Measurements from ENCODE around the gene IQSEC1. TPM values are rescaled to one million over a fixed set of nuclear protein-coding genes. Genes with fewer than 3 reads are reported as not detected.

Gene IQSEC1
- total RNA-seq, 4 donors from 2014 or later = 13.7 to 59.4 (median 35.5) TPM

DNA sequence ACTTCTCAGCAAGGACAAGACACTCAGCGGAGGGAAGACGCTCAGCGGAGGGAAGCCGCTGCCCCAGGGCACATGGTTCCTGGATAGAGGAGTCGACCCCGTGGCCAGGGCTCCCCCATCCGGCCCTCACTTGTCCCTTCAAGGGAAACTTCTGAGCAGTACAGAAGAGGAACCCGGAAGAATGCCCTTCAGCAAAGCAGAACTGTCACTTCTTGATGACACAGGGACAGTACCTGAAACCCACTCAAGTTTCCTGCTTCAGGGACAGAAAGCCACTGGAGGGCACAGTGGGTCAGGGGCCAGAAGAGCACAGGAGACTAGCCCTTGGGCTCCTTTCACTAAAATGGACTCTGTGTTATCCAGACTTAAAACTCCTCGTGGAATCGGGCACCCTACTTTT, 134.1 kb downstream of the IQSEC1 start:
- no peaks in the 10 kb centered on the region for H3K9me3 ChIP-seq
- H3K27ac ChIP-seq = peak overlapping the region in 1 of 4 donors; percentile 60
- no peaks in the 10 kb centered on the region for H3K27me3 ChIP-seq
- H3K4me3 ChIP-seq = no peak overlapping the region
- H3K36me3 ChIP-seq = peaks cover 0 to 27% (median 0%) of the 10 kb centered on the region in 3 donors
- no peak for DNase-seq
- no peak for TF ChIP-seq POLR2A (IDR thresholded peaks at IDR 0.05)
- TF ChIP-seq, protein P1, sequence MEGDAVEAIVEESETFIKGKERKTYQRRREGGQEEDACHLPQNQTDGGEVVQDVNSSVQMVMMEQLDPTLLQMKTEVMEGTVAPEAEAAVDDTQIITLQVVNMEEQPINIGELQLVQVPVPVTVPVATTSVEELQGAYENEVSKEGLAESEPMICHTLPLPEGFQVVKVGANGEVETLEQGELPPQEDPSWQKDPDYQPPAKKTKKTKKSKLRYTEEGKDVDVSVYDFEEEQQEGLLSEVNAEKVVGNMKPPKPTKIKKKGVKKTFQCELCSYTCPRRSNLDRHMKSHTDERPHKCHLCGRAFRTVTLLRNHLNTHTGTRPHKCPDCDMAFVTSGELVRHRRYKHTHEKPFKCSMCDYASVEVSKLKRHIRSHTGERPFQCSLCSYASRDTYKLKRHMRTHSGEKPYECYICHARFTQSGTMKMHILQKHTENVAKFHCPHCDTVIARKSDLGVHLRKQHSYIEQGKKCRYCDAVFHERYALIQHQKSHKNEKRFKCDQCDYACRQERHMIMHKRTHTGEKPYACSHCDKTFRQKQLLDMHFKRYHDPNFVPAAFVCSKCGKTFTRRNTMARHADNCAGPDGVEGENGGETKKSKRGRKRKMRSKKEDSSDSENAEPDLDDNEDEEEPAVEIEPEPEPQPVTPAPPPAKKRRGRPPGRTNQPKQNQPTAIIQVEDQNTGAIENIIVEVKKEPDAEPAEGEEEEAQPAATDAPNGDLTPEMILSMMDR (IDR thresholded peaks at IDR 0.05) = no peak
- peaks cover 0 to 31% (median 2%) of the 10 kb centered on the region in 4 donors for H3K4me1 ChIP-seq

DNA sequence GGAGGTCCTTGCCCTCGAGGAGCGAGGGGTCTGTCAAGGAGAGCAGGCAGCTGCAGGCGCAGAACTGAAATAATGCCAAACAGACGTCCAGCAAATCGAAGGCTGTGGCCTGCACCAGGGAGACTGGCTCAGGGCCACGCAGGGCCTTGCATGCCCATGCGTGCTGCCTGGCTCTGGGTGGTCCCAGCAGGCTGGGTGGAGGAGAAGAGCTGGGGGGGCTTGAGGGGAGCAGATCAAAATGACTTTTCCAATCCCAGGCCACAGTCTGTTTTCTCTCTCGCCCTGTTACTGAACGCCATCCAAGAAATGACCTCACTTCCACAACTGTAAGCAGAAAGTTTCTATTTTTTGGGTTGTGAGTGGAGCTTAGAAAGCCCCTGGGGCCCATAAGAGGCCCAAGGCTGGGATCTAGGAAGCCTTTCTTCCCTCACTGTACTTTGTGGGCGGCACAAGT, 134.9 kb downstream of the IQSEC1 start:
- Histone ChIP-seq H3K9me3 (no peaks in the 10 kb centered on the region), H3K4me1 (peaks cover 0 to 38% (median 2%) of the 10 kb centered on the region in 4 donors), H3K36me3 (peaks cover 0 to 27% (median 0%) of the 10 kb centered on the region in 3 donors), H3K4me3 (no peak overlapping the region), H3K27me3 (no peaks in the 10 kb centered on the region), H3K27ac (peak overlapping the region in 2 of 4 donors; percentile 1 to 60)
- DNase-seq = no peak
- no peak for TF ChIP-seq POLR2A (IDR thresholded peaks at IDR 0.05)
- TF ChIP-seq, protein P1 (IDR thresholded peaks at IDR 0.05) = no peak

GRCh38 chr3:12935861-12936830, 137.1 kb downstream of the IQSEC1 start:
- no peak overlapping the region for H3K27ac ChIP-seq
- no peak for DNase-seq
- TF ChIP-seq POLR2A (IDR thresholded peaks at IDR 0.05) = no peak
- TF ChIP-seq, protein P1 (IDR thresholded peaks at IDR 0.05) = no peak
- peaks cover 0 to 24% (median 0%) of the 10 kb centered on the region in 3 donors for H3K36me3 ChIP-seq
- no peaks in the 10 kb centered on the region for H3K9me3 ChIP-seq
- H3K27me3 ChIP-seq = no peaks in the 10 kb centered on the region
- H3K4me3 ChIP-seq = no peak overlapping the region
- peaks cover 0 to 43% (median 2%) of the 10 kb centered on the region in 4 donors for H3K4me1 ChIP-seq

DNA sequence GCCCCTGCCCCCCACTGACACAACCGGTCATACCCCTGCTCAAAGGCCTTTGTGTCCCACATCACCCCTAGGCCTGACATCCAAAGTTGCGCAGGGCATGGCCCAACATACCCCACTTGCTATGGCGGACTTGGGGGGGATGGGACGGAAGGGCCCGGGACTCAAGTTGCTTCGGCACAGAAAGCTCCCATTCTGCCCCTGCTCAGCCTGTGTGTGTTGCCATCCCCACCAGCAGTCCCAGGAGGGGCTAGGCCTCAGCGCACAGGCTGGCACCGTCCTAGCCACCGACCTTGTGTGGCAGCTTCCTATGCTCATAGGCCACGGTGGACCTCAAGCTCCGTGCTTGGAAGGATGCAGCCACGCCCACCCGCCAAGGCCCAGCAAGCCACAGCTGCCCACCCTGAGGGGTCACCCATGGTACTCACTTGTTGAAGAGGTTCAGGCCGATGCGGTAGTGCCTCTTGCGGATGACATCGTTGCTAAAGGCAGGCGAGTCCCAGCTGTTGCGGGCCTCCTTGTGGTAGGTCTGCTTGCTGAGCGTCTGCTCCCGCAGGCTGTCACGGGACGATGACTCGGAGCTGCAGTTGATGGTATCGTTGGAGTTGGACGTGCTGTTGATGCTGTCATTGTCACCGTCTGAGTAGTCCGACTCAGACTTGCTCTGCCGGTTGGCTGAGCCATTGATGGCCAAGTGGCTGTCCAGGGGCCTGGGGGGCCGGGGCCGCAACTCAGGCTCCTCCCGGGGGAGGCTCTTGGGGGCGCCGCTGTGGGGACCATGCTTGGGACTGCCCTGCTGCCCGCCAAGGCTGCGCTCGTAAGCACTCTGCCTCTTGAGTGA, 138.0 kb downstream of the IQSEC1 start:
- Histone ChIP-seq H3K27ac (peak overlapping the region in 2 of 4 donors; percentile 18 to 45), H3K4me3 (no peak overlapping the region), H3K36me3 (peaks cover 0 to 21% (median 0%) of the 10 kb centered on the region in 3 donors), H3K27me3 (no peaks in the 10 kb centered on the region), H3K9me3 (no peaks in the 10 kb centered on the region), H3K4me1 (peaks cover 0 to 43% (median 2%) of the 10 kb centered on the region in 4 donors)
- no peak for TF ChIP-seq POLR2A (IDR thresholded peaks at IDR 0.05)
- TF ChIP-seq, protein P1 (IDR thresholded peaks at IDR 0.05) = no peak
- no peak for DNase-seq

DNA sequence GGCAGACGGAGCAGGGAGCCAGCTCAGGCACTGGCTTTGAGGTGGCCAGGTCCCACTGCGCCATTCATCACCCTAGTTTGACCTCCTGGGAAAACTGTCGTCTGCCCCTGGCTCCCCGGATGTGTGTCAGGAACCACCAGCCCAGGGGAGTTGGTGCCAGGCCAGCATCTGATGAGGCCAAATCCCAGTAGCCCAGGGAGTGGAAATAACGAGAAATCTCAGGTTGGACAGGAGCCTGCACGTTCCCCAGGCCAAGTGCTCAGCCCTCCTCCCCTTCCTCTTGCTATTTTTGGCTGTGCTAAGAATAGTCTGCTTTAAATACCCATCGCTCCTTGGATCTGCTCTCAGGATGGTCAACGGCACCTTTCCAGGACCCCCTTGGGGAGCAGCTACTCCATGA, 138.8 kb downstream of the IQSEC1 start:
- Histone ChIP-seq H3K4me1 (peaks cover 0 to 43% (median 2%) of the 10 kb centered on the region in 4 donors), H3K9me3 (no peaks in the 10 kb centered on the region), H3K4me3 (no peak overlapping the region), H3K36me3 (peaks cover 0 to 21% (median 0%) of the 10 kb centered on the region in 3 donors), H3K27ac (peak overlapping the region in 2 of 4 donors; percentile 18 to 45), H3K27me3 (no peaks in the 10 kb centered on the region)
- no peak for DNase-seq
- TF ChIP-seq, protein P1 (IDR thresholded peaks at IDR 0.05) = no peak
- no peak for TF ChIP-seq POLR2A (IDR thresholded peaks at IDR 0.05)

Data from Peyer's patch (tissue), 4 donors.